H9 (cell line): ENCODE data around the gene LRRC8C. TPM values are rescaled to one million over a fixed set of nuclear protein-coding genes. Genes with fewer than 3 reads are reported as not detected.

ENCODE experiments used
- DNase-seq: peaks from one replicate; pipeline ENCODE4 v3.0.0-alpha.2; 2017
- H2AFZ ChIP-seq: one replicate; pipeline ENCODE4 v1.6.1; 2013; ENCODE audit warnings: mild to moderate bottlenecking, low read length, control low read depth, moderate library complexity
- H2AK5ac ChIP-seq: 2 replicates; pipeline ENCODE4 v1.6.1; 2013; ENCODE audit warnings: low read length, control low read depth, mixed read lengths; ENCODE audit not compliant: insufficient read length
- H2BK120ac ChIP-seq: one replicate; pipeline ENCODE4 v1.6.1; 2013; ENCODE audit warnings: low read depth, mild to moderate bottlenecking, low read length, control low read depth, inconsistent platforms; ENCODE audit not compliant: poor library complexity, severe bottlenecking
- H2BK12ac ChIP-seq: 2 replicates; pipeline ENCODE4 v1.6.1; 2013; ENCODE audit warnings: low read length, control low read depth, mixed read lengths, low read depth; ENCODE audit not compliant: insufficient read length
- H2BK15ac ChIP-seq: 2 replicates; pipeline ENCODE4 v1.6.1; 2013; ENCODE audit warnings: low read depth, low read length, control low read depth
- H2BK20ac ChIP-seq: one replicate; pipeline ENCODE4 v1.6.1; 2013; ENCODE audit warnings: low read depth, mild to moderate bottlenecking, low read length, control low read depth, inconsistent platforms; ENCODE audit not compliant: poor library complexity, severe bottlenecking
- H2BK5ac ChIP-seq: 2 replicates; pipeline ENCODE4 v1.6.1; 2013; ENCODE audit warnings: low read length, control low read depth, mixed read lengths; ENCODE audit not compliant: insufficient read length
- H3K14ac ChIP-seq: 2 replicates; pipeline ENCODE4 v1.6.1; 2013; ENCODE audit warnings: low read length, control low read depth; ENCODE audit not compliant: insufficient read depth
- H3K18ac ChIP-seq: 2 replicates; pipeline ENCODE4 v1.6.1; 2013; ENCODE audit warnings: low read depth, mild to moderate bottlenecking, mixed read lengths, low read length, control low read depth; ENCODE audit not compliant: insufficient read length
- H3K23ac ChIP-seq: 2 replicates; pipeline ENCODE4 v1.6.1; 2013; ENCODE audit warnings: low read length, control low read depth, mixed read lengths, low read depth; ENCODE audit not compliant: insufficient read length
- H3K23me2 ChIP-seq: 2 replicates; pipeline ENCODE4 v1.6.1; 2013; ENCODE audit warnings: low read depth, mild to moderate bottlenecking, mixed read lengths, low read length, control low read depth; ENCODE audit not compliant: insufficient read length, poor library complexity, severe bottlenecking
- H3K27ac ChIP-seq: 2 replicates; pipeline ENCODE4 v1.5.1; 2013; ENCODE audit warnings: low read length, control low read depth, mixed read lengths, low read depth; ENCODE audit not compliant: insufficient read length
- H3K27me3 ChIP-seq: 2 replicates; pipeline ENCODE4 v1.6.1; 2013; ENCODE audit warnings: low read length, control low read depth, inconsistent platforms; ENCODE audit not compliant: insufficient read depth
- H3K4ac ChIP-seq: 2 replicates; pipeline ENCODE4 v1.6.1; 2013; ENCODE audit warnings: low read depth, mild to moderate bottlenecking, control low read depth, inconsistent platforms, low read length, moderate library complexity
- H3K4me1 ChIP-seq: 2 replicates; pipeline ENCODE4 v1.6.1; 2013; ENCODE audit warnings: low read length, control low read depth, inconsistent platforms; ENCODE audit not compliant: insufficient read depth
- H3K4me2 ChIP-seq: 2 replicates; pipeline ENCODE4 v1.6.1; 2013; ENCODE audit warnings: low read length, control low read depth, mixed read lengths; ENCODE audit not compliant: insufficient read length, insufficient read depth
- H3K56ac ChIP-seq: 2 replicates; pipeline ENCODE4 v1.6.1; 2013; ENCODE audit warnings: low read depth, mild to moderate bottlenecking, mixed read lengths, low read length, control low read depth; ENCODE audit not compliant: insufficient read length
- H3K79me1 ChIP-seq: 2 replicates; pipeline ENCODE4 v1.6.1; 2013; ENCODE audit warnings: low read depth, mild to moderate bottlenecking, moderate library complexity, low read length, control low read depth, inconsistent platforms; ENCODE audit not compliant: insufficient read depth, poor library complexity, severe bottlenecking
- H3K79me2 ChIP-seq: 2 replicates; pipeline ENCODE4 v1.6.1; 2013; ENCODE audit warnings: low read length, control low read depth, inconsistent platforms; ENCODE audit not compliant: insufficient read depth
- H3K9ac ChIP-seq: 2 replicates; pipeline ENCODE4 v1.6.1; 2013; ENCODE audit warnings: low read length, control low read depth, mixed read lengths; ENCODE audit not compliant: insufficient read length; ENCODE audit errors: extremely low read depth
- H3K9me3 ChIP-seq: one replicate; pipeline ENCODE4 v1.6.1; 2013; ENCODE audit warnings: low read depth, low read length, inconsistent platforms; ENCODE audit not compliant: control insufficient read depth
- H3T11ph ChIP-seq: one replicate; pipeline ENCODE4 v1.6.1; 2013; ENCODE audit warnings: mild to moderate bottlenecking, low read length, control low read depth, inconsistent platforms
- H4K20me1 ChIP-seq: one replicate; pipeline ENCODE4 v1.6.1; 2013; ENCODE audit not compliant: control insufficient read depth, insufficient read length, insufficient read depth
- H4K5ac ChIP-seq: 2 replicates; pipeline ENCODE4 v1.6.1; 2013; ENCODE audit warnings: low read depth, mild to moderate bottlenecking, mixed read lengths, low read length, control low read depth; ENCODE audit not compliant: insufficient read length
- H4K8ac ChIP-seq: replicated peaks from 2 replicates; pipeline ENCODE4 v1.6.1; 2013; ENCODE audit warnings: low read length, control low read depth, mixed read lengths, low read depth; ENCODE audit not compliant: insufficient read length
- H4K91ac ChIP-seq: 2 replicates; pipeline ENCODE4 v1.6.1; 2013; ENCODE audit warnings: low read depth, mild to moderate bottlenecking, moderate library complexity, mixed read lengths, low read length, control low read depth; ENCODE audit not compliant: insufficient read length
- H3K27ac Mint-ChIP-seq, 3 experiments: 2 replicates in 2 of 3; 3 replicates in 1 of 3; pipeline ENCODE4 v1.8.0; 2020 to 2021; ENCODE audit warnings: mixed read lengths in 3 of 3, mild to moderate bottlenecking in 1 of 3, moderate library complexity in 1 of 3
- H3K27me3 Mint-ChIP-seq: 2 replicates; pipeline ENCODE4 v1.8.0; 2021; ENCODE audit warnings: low read depth, mild to moderate bottlenecking, moderate library complexity, mixed read lengths
- H3K36me3 Mint-ChIP-seq, 3 experiments: 2 replicates in 2 of 3; 3 replicates in 1 of 3; pipeline ENCODE4 v1.8.0; 2020 to 2021; ENCODE audit warnings: low read depth in 3 of 3, mixed read lengths in 3 of 3; ENCODE audit not compliant: insufficient read depth in 1 of 3
- H3K4me1 Mint-ChIP-seq, 2 experiments: 2 replicates each; pipeline ENCODE4 v1.8.0; 2020; ENCODE audit warnings: mixed read lengths in 2 of 2
- H3K4me3 Mint-ChIP-seq, 2 experiments: 2 replicates in 1 of 2; 3 replicates in 1 of 2; pipeline ENCODE4 v1.8.0; 2020 to 2021; ENCODE audit warnings: mild to moderate bottlenecking in 2 of 2, mixed read lengths in 2 of 2, moderate library complexity in 1 of 2
- H3K9me3 Mint-ChIP-seq, 2 experiments: 2 replicates in 1 of 2; 3 replicates in 1 of 2; pipeline ENCODE4 v1.8.0; 2020; ENCODE audit warnings: mild to moderate bottlenecking in 2 of 2, mixed read lengths in 2 of 2, moderate library complexity in 1 of 2
- CTCF ChIP-seq: fragments of 200-600 bp; sonication (generic); conservative IDR thresholded peaks from 3 replicates; pipeline ENCODE4 v1.8.0; 2021; ENCODE audit warnings: antibody characterized with exemption, mild to moderate bottlenecking
- WGBS: extraction: QIAGEN DNeasy Blood & Tissue Kit; methylation state at CpG from one replicate; pipeline ENCODE4 v1.1.7; 2013; ENCODE audit warnings: missing lambda C conversion rate, low lambda C conversion rate, mixed read lengths; ENCODE audit not compliant: insufficient read length; ENCODE audit errors: extremely low coverage; 5-methylcytosine and 5-hydroxymethylcytosine counted together
- total RNA-seq: library from RNA; stranded (reverse); gene quantifications from 2 replicates; pipeline ENCODE4 v1.2.1, GENCODE V29; 2021

The LRRC8C gene
- total RNA-seq, 1 experiment from 2014 or later = 1.9 TPM

- DNase-seq = no peak
- Histone ChIP-seq H3K23me2 (no peaks in the 10 kb centered on the region), H3K79me1 (no peaks in the 10 kb centered on the region), H3K79me2 (no peaks in the 10 kb centered on the region), H4K20me1 (no peaks in the 10 kb centered on the region), H2BK12ac (no peak overlapping the region), H3K4me1 (no peaks in the 10 kb centered on the region), H3K4ac (no peak overlapping the region), H3K9ac (no peak overlapping the region), H2BK20ac (no peak overlapping the region), H3K23ac (no peak overlapping the region), H3T11ph (no peak overlapping the region), H4K8ac (no peak overlapping the region), H4K91ac (no peak overlapping the region), H2BK120ac (no peak overlapping the region), H3K18ac (no peak overlapping the region), H4K5ac (no peak overlapping the region), H2AFZ (no peak overlapping the region), H3K27ac (no peak overlapping the region), H3K14ac (no peak overlapping the region), H2BK15ac (no peak overlapping the region), H2AK5ac (no peak overlapping the region), H3K56ac (no peak overlapping the region), H3K9me3 (no peaks in the 10 kb centered on the region), H3K27me3 (no peaks in the 10 kb centered on the region), H2BK5ac (no peak overlapping the region), H3K4me2 (no peak overlapping the region)
- Mint-ChIP-seq H3K36me3 (no peaks in the 10 kb centered on the region), H3K4me1 (no peaks in the 10 kb centered on the region), H3K9me3 (peaks cover 0 to 6% of the 10 kb centered on the region in 2 experiments; a peak in 2 of 5 replicates), H3K27me3 (no peaks in the 10 kb centered on the region), H3K27ac (no peak overlapping the region), H3K4me3 (no peak overlapping the region)
- no peak for TF ChIP-seq CTCF
- WGBS = no CpG with 5 or more reads among the region's 1 CpG
These were observed 36.5 kb downstream of the LRRC8C start for GRCh38 chr1:89669441-89669840.
